Pons (tissue), 1 donor: Measurements from ENCODE around the gene DOCK1.

ENCODE experiments used
- DNase-seq: peaks from one replicate; pipeline ENCODE4 v3.0.0-alpha.2; 2016; ENCODE audit warnings: low spot score

Gene DOCK1

GRCh38 chr10:127039435-127039834 lies 134.2 kb downstream of the DOCK1 start:
- DNase-seq: no peak

DNA sequence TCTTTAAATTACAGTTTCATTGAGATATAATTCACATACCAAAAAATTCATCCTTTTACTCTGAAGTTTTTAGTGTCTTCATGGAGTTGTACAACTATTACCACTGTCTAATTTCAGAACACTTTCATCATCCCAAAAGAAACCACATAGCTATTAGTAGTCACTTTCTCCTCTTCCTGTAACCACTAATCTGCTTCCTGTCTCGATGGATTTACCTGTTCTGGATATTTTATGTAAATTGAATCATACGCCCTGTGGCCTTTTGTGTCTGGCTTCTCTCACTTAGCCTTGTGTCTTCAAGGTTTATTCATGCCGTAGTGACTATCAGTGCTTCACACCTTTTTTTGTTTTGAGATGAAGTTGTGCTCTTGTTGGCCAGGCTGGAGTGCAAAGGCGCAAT lies 135.5 kb downstream of the DOCK1 start:
- DNase-seq: no peak

GRCh38 chr10:127041552-127041951 lies 136.3 kb downstream of the DOCK1 start:
- DNase-seq: no peak

- DNase-seq: no peak
These were observed 138.1 kb downstream of the DOCK1 start for GRCh38 chr10:127043301-127043700.

DNA sequence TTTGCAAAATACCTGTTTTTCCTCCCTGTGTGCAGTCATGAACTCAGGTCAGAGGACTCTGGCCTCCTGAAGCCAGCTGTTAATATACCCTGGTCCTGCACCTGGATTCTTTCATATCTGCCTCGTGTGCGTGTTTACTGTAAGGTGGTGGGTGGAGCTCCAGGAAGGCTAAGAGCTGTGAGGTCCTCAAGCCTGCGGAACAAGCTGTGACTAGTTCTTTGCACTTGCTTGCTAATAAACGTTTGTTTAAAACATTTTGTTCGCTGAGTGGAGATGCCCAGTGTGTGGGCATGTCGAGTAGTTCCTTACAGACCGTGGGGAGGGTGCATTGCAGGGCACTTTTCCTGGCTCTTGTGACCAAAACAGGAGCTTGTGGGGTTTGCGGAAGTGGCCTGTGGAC lies 139.0 kb downstream of the DOCK1 start:
- no peak for DNase-seq

GRCh38 chr10:127046975-127047877 lies 142.0 kb downstream of the DOCK1 start:
- DNase-seq: no peak

- no peak for DNase-seq
These were observed 142.6 kb downstream of the DOCK1 start for GRCh38 chr10:127047878-127048238.

DNA sequence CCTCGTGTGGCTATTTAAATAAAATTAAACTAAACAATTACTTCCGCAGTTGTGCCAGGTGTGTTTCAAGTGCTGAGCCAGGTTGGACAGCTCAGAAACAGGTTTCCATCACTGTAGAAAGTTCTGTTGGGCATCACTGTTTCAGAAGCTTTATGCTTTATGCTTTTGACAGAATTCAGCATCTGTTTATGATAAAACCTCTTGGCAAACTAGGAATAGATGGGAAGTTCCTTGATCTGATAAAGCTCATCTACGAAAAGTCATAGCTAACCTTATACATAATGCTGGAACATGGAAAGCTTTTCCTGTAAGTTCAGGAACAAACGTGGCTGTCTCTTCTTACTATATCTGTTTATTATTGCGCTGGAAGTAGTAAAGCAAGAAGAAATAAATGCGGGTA lies 143.4 kb downstream of the DOCK1 start:
- peak; percentile 48 for DNase-seq

- no peak for DNase-seq
These were observed 146.8 kb downstream of the DOCK1 start for GRCh38 chr10:127052001-127052400.

GRCh38 chr10:127055263-127055662 lies 150.0 kb downstream of the DOCK1 start:
- no peak for DNase-seq

- DNase-seq: no peak
These were observed 154.1 kb downstream of the DOCK1 start for GRCh38 chr10:127059314-127059713.

DNA sequence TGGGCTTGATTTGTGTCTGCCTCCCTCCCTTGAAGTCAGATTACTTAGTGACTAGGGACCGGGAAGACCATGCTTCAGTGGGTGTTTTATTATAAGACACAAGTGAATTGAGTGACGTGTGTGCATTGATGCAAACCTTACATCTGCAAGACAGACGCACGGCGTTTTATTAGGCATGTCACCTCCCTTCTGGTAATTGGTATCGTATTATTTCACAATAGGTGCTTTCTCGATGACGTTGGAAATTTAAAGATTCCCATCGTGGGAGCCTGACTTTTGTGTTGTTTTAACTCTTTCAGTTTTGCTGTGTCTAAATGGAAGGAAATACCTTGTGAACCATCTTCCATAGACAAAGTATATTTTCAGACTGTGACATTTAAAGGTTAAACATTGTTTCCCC lies 158.5 kb downstream of the DOCK1 start:
- DNase-seq: no peak

GRCh38 chr10:127064474-127064873 lies 159.2 kb downstream of the DOCK1 start:
- DNase-seq: no peak

DNA sequence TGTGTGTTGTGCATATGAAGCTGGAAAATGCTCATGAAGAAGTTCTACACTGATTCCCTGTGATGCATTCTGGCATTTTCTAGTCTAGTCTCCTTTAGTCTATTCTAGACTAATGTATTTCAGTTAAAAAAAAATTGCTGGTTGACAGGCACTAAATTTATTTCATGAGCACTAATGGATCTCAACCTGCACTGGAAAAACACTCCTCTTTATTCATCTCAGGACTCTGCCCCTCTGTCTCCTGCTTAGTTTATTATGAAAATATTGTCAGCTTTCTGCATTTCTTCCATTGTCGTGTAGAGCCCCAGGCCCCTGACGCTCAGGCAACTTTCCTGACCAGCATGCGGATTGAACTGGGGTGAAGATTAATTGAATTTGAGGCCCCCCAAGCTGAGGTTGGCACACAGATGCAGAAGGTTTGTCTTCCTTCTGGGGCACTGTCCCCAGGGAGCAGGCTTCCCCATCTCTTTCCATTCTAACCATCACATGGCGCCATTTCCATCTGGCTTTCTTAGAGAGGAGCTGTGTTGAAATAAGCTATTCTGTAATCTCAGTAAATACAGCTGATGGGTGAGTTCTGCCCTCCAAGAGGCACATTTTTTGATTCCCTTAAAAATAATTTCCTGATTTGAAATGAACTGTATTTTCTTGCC lies 162.4 kb downstream of the DOCK1 start:
- DNase-seq: no peak

- DNase-seq: no peak
These were observed 163.3 kb downstream of the DOCK1 start for GRCh38 chr10:127068485-127068884.

- DNase-seq: no peak
These were observed 164.2 kb downstream of the DOCK1 start for GRCh38 chr10:127069436-127069835.

- DNase-seq: no peak
These were observed 165.9 kb downstream of the DOCK1 start for GRCh38 chr10:127071126-127071525.

DNA sequence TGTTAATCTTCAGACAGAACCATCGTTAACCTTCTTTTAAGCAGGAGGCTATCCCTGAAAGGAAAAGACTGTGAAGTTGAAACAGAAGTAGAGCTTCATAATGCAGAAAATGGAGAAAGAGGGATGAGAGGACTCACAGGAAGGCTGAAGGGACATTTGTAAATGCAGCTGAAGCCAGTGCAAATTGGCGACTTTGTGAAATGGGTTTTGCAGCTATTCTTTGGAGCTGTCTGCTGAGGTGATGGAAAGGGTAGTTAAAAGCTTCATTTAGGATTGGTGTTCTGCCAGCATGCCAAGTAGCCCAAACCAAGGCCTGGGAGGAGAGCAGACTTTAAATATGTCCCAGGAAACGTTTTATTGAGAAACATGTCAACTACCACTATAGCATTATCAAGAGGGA lies 168.4 kb downstream of the DOCK1 start:
- no peak for DNase-seq

GRCh38 chr10:127079392-127079791 lies 174.2 kb downstream of the DOCK1 start:
- no peak for DNase-seq

- no peak for DNase-seq
These were observed 175.1 kb downstream of the DOCK1 start for GRCh38 chr10:127080317-127080716.

GRCh38 chr10:127081851-127082345 lies 176.7 kb downstream of the DOCK1 start:
- no peak for DNase-seq

GRCh38 chr10:127082651-127083050 lies 177.4 kb downstream of the DOCK1 start:
- no peak for DNase-seq

GRCh38 chr10:127085957-127086356 lies 180.7 kb downstream of the DOCK1 start:
- DNase-seq: no peak
